Mucosa of stomach (tissue), 1 donor: Measurements from ENCODE around the gene GLYR1.

ENCODE experiments used
- H3K27me3 ChIP-seq: one replicate; pipeline ENCODE4 v1.7.0; 2013; ENCODE audit warnings: mild to moderate bottlenecking, low read length; ENCODE audit not compliant: control insufficient read depth, insufficient read depth
- H3K36me3 ChIP-seq: one replicate; pipeline ENCODE4 v1.7.0; 2013; ENCODE audit warnings: low read length; ENCODE audit not compliant: control insufficient read depth, insufficient read depth
- H3K4me1 ChIP-seq: one replicate; pipeline ENCODE4 v1.7.0; 2013; ENCODE audit warnings: mild to moderate bottlenecking, low read length; ENCODE audit not compliant: control insufficient read depth, insufficient read depth
- H3K4me3 ChIP-seq: one replicate; pipeline ENCODE4 v1.7.0; 2013; ENCODE audit warnings: low read length
- H3K9ac ChIP-seq: one replicate; pipeline ENCODE4 v1.7.0; 2013; ENCODE audit warnings: mild to moderate bottlenecking, low read length, moderate library complexity
- H3K9me3 ChIP-seq: one replicate; pipeline ENCODE4 v1.7.0; 2013; ENCODE audit warnings: mild to moderate bottlenecking, low read length, moderate library complexity; ENCODE audit not compliant: control insufficient read depth
- donor health status: Pancreatic carcinoma.

The GLYR1 gene

DNA sequence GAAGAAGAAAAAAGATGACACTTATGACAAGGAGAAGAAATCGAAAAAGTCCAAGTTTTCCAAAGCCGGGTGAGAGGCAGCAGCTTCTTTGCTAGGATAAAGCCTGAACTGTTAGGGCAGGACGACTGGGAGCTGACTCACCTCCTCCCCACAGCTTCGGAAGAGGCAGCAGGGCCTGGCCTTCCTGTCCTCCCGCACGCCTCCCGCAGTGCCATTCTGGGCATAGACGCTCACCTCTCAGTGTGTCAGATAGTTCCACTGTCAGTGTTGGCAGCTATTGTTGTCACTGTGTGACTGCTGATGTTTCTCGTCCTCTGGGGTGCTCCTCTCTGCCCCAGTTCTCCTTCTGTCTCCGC is 12.8 kb upstream of the GLYR1 start:
- Histone ChIP-seq H3K4me3 (no peak overlapping the region), H3K4me1 (peaks cover 8% of the 10 kb centered on the region), H3K27me3 (no peaks in the 10 kb centered on the region), H3K9me3 (no peaks in the 10 kb centered on the region), H3K36me3 (peaks cover 11% of the 10 kb centered on the region), H3K9ac (no peak overlapping the region)

DNA sequence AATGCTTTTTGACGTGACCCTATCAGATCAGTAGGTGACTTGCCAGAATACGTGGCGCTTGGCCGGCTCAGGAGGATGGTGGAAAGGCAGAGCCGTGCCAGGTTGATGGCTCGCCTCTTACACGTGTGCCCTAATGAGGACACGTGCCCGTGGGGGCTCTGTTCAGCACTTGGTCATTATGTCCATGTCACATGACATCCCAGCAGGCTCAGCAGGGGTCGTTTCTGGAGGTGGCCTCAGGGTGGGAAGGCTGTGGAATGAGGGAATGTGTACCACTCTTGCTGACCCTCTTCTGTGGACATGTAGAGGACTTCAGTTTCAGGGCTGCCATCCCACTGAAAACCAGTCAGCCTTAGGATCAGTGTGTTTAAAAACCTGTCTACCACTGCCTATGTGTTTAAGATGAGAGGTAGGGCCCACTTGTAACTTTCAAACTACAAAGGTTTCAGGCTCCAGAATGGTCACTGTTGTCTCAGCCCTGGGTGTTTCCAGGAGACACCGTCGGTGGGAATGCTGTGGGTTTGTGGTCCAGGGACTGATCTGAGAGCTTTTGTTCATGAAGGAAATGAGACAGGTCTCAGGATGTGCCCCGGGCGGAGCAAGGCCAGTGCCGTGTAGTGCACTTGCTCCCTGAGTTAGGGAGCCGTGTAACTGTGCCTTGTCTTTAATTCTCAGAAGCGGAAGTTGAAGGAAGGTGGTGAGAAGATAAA is 12.3 kb upstream of the GLYR1 start:
- Histone ChIP-seq H3K9ac (no peak overlapping the region), H3K9me3 (no peaks in the 10 kb centered on the region), H3K4me3 (no peak overlapping the region), H3K36me3 (peaks cover 8% of the 10 kb centered on the region), H3K4me1 (peaks cover 8% of the 10 kb centered on the region), H3K27me3 (no peaks in the 10 kb centered on the region)

- H3K36me3 ChIP-seq: peaks cover 7% of the 10 kb centered on the region
- peaks cover 23% of the 10 kb centered on the region for H3K4me1 ChIP-seq
- H3K9me3 ChIP-seq: no peaks in the 10 kb centered on the region
- H3K4me3 ChIP-seq: no peak overlapping the region
- H3K27me3 ChIP-seq: no peaks in the 10 kb centered on the region
- no peak overlapping the region for H3K9ac ChIP-seq
Observed at GRCh38 chr16:4855804-4856203, 8.7 kb upstream of the GLYR1 start.

DNA sequence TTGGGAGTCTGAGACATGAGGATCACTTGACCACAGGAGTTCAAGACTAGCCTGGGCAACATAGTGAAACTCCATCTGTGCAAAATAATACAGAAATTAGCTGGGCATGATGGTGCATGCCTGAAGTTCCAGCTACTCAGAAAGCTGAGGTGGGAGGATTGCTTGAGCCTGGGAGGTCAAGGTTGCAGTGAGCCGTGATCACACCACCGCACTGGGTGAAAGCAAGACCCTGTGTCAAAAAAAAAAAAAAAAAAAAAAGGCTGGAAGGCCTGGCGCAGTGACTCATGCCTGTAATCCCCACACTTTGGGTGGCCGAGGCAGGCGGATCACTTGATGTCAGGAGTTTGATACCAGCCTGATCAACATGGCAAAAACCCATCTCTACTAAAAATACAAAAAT is 8.3 kb upstream of the GLYR1 start:
- Histone ChIP-seq H3K4me1 (peaks cover 25% of the 10 kb centered on the region), H3K4me3 (no peak overlapping the region), H3K9ac (no peak overlapping the region), H3K9me3 (no peaks in the 10 kb centered on the region), H3K27me3 (no peaks in the 10 kb centered on the region), H3K36me3 (peaks cover 7% of the 10 kb centered on the region)

- Histone ChIP-seq H3K4me3 (no peak overlapping the region), H3K36me3 (no peaks in the 10 kb centered on the region), H3K9ac (no peak overlapping the region), H3K9me3 (no peaks in the 10 kb centered on the region), H3K4me1 (peaks cover 41% of the 10 kb centered on the region), H3K27me3 (no peaks in the 10 kb centered on the region)
Observed at GRCh38 chr16:4852221-4852872, 5.3 kb upstream of the GLYR1 start.

DNA sequence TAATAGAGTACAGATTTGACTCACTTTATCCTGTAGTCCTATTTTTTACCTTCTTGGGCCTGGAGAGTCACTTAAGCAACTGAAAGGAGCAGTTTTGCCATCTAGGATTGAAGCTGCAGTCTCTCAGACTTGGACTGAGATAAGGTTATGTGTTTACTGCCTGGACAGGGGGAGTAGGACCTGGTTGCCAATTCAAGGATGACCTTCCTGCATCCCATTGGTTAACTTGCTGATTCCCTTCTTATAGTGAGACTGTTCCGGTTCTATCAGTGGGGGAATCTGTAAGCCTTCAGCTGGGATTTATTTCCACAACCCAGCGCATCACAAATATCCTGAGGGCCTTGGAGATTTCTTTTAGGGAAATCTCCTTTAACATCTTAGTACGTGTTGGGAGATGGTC is 3.1 kb upstream of the GLYR1 start:
- Histone ChIP-seq H3K4me3 (no peak overlapping the region), H3K4me1 (peaks cover 53% of the 10 kb centered on the region)

DNA sequence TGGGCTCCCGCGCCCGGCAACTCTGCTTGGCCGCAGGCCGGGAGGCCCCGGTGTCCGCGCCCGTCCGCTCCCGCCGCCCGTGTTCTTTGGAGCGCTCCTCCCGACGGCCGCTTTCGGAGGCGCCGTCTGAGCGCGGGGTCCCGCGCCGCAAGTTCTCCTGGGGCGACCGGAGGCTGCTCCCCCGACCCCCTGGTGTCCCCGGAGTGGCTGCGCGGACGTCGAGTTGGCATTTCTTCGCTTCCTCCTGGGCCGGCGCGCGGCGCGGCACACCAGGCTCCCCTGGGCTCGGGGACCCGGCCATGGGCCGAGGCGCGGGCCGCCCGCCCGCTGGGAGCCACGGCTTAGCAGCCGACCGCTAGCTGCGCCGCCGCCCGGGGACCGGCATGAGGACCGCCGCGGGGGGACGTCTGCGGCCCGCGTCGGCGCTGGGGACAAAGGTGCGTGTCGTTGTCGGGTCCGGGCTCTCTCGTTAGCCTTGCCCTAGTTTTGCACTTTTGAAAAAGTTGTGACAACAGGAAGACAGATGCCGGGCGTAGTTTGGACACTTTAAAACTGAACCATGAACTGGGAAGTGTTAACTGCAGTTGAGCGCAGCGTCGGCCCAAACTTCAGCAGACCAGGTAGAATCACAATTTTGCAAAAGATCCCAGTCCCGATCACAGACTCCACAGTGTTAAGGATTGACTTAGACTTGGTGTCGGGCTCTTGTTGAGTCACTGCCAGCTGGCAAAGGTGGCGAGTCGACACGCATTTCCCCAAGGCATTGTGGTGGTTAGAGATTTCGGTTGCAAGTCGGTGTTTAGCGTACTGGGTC is 893 bp upstream of the GLYR1 start:
- Histone ChIP-seq H3K9me3 (no peaks in the 10 kb centered on the region), H3K36me3 (peaks cover 12% of the 10 kb centered on the region), H3K4me1 (peaks cover 51% of the 10 kb centered on the region), H3K27me3 (no peaks in the 10 kb centered on the region), H3K4me3 (peak overlapping the region; percentile 57), H3K9ac (peak overlapping the region; percentile 87)

More for the DNA sequence above, 3.1 kb upstream of the GLYR1 start:
- Histone ChIP-seq H3K27me3 (no peaks in the 10 kb centered on the region), H3K9ac (no peak overlapping the region), H3K36me3 (no peaks in the 10 kb centered on the region), H3K9me3 (no peaks in the 10 kb centered on the region)

GRCh38 chr16:4846503-4846900 is 586 bp downstream of the GLYR1 start:
- H3K9ac ChIP-seq: peak overlapping the region; percentile 87
- H3K27me3 ChIP-seq: no peaks in the 10 kb centered on the region
- peaks cover 18% of the 10 kb centered on the region for H3K36me3 ChIP-seq
- peak overlapping the region; percentile 51 for H3K4me3 ChIP-seq
- peaks cover 36% of the 10 kb centered on the region for H3K4me1 ChIP-seq
- H3K9me3 ChIP-seq: no peaks in the 10 kb centered on the region

DNA sequence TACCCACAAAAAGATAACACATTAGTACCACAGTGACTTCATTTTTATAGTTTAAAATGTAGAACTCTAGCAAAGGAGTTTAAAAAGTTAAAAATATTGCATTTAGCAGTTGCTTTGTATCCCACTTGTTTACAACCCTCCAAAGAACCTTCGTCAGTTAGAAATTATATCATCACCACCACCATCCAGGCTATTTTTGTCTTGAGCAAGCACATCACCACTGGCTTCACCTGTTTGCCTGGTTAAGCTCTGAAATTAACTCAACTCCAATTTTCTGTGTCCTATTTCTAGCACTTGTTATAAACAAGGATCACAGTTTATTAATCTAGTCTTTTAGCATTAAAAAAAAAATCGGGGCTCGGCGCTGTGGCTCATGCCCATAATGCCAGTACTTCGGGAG is 6.1 kb downstream of the GLYR1 start:
- no peaks in the 10 kb centered on the region for H3K9me3 ChIP-seq
- peaks cover 29% of the 10 kb centered on the region for H3K36me3 ChIP-seq
- no peaks in the 10 kb centered on the region for H3K27me3 ChIP-seq
- peaks cover 7% of the 10 kb centered on the region for H3K4me1 ChIP-seq
- no peak overlapping the region for H3K9ac ChIP-seq
- no peak overlapping the region for H3K4me3 ChIP-seq

DNA sequence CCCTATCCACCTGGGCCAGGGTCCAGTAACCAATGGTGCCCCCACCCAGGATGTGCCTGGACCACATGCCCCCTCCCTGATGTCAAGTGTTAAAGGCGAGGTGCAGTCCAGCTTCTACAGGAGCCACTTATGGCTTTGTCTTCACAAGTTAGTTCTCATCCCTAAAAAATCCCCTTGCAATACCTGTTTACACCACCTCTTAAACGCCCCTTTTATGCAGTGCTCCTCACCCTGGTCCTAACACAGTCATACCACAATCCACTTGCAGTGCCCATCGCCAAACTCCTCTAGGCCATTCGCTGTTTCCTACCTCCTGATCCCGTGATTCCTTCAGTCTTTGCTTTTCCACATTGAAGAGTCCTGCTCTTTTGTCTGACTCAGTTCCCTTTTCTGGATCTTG is 7.1 kb downstream of the GLYR1 start:
- no peaks in the 10 kb centered on the region for H3K27me3 ChIP-seq
- H3K36me3 ChIP-seq: peaks cover 29% of the 10 kb centered on the region
- H3K9ac ChIP-seq: no peak overlapping the region
- H3K4me1 ChIP-seq: no peaks in the 10 kb centered on the region
- no peaks in the 10 kb centered on the region for H3K9me3 ChIP-seq
- H3K4me3 ChIP-seq: no peak overlapping the region

DNA sequence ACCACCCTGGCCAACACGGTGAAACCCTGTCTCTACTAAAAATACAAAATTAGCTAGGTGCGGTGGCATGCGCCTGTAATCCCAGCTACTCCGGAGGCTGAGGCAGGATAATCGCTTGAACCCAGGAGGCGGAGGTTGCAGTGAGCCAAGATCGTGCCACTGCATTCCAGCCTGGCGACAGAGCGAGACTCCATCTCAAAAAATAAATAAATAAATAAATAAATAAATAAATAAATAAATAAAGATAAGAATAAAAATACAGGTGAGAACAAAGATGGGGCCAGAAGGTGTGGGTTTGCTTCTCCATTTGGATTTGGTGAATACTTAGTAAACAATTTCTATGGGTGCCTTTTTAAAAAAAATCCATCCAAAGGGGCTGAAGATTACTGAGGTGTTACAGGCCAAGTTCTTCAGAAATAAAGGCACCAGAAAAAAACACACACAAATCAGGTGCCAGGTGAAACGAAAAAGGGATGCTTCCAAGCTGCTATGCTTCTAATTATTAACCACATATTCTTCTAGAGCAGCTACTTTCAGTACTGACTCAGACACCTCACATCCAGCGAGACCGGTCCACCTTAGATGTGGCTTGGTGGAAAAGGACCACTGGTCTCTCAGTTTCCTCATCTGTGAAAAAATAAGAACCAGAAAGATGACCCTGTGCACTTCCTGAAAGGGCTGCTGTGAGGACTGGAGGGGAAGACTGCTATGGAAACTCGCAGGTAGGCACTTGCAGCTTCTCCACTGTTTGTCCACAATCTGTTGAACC is 9.2 kb downstream of the GLYR1 start:
- Histone ChIP-seq H3K9me3 (no peaks in the 10 kb centered on the region), H3K27me3 (no peaks in the 10 kb centered on the region), H3K36me3 (peaks cover 16% of the 10 kb centered on the region), H3K4me3 (no peak overlapping the region), H3K4me1 (peaks cover 12% of the 10 kb centered on the region), H3K9ac (no peak overlapping the region)
